ENCODE data around the gene MAP3K20. TPM values are rescaled to one million over a fixed set of nuclear protein-coding genes. Genes with fewer than 3 reads are reported as not detected.

Gene MAP3K20
- total and polyA plus RNA-seq, 2 donors (not counting 3 experiments of a cell fraction or from before 2014, with no cell fraction given), result 7.8 to 31.5 TPM

- no peaks in the 10 kb centered on the region for H3K9me1 ChIP-seq (replicated peaks; ENCODE audit: control insufficient read depth, extremely low read depth, insufficient read depth, low read length)
- H3K27me3 ChIP-seq (ENCODE audit: control insufficient read depth in 2 of 2, insufficient read depth in 2 of 2, low read length in 2 of 2), result peaks cover 0 to 2% of the 10 kb centered on the region in 2 experiments
- dilution Hi-C loops (cut with MboI; ENCODE audit: extremely low pct_ligation_motif_present, low sequenced_read_pairs), result no loop called here
- peaks cover 18% of the 10 kb centered on the region for H3K4me1 ChIP-seq (ENCODE audit: control insufficient read depth, extremely low read depth, insufficient read depth, low read length)
- H3K9me3 ChIP-seq (replicated peaks; ENCODE audit: control insufficient read depth, insufficient read depth, low read length), result no peaks in the 10 kb centered on the region
- DNase-seq (ENCODE audit: low read depth, low spot score) (no peak), FAIRE-seq (no peak)
- no peak for TF ChIP-seq EZH2 (IDR thresholded peaks at IDR 0.05; ENCODE audit: borderline replicate concordance, low read depth, low read length, severe bottlenecking)
- no peak for TF ChIP-seq FOS (IDR thresholded peaks at IDR 0.05; ENCODE audit: borderline replicate concordance, insufficient read depth, low read length)
- TF ChIP-seq, protein P1, sequence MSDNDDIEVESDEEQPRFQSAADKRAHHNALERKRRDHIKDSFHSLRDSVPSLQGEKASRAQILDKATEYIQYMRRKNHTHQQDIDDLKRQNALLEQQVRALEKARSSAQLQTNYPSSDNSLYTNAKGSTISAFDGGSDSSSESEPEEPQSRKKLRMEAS (IDR thresholded peaks at IDR 0.05; ENCODE audit: insufficient read depth, insufficient read length), result no peak
- TF ChIP-seq MYC (IDR thresholded peaks at IDR 0.05; ENCODE audit: low read depth, low read length), result no peak
- no peak for TF ChIP-seq GATA2 (IDR thresholded peaks at IDR 0.05; ENCODE audit: insufficient read depth, insufficient read length, low read depth, low read length)
- H2AFZ ChIP-seq (ENCODE audit: low read depth, low read length), result no peak overlapping the region
- peaks cover 0 to 3% of the 10 kb centered on the region in 2 experiments for H3K36me3 ChIP-seq (ENCODE audit: control insufficient read depth in 2 of 2, extremely low read depth in 1 of 2, insufficient read depth in 2 of 2, low read length in 2 of 2)
- CTCF ChIA-PET, result no interaction called here
- no peaks in the 10 kb centered on the region for H3K79me2 ChIP-seq (ENCODE audit: control insufficient read depth, insufficient read depth, low read length)
- H4K20me1 ChIP-seq (replicated peaks; ENCODE audit: control insufficient read depth, extremely low read depth, insufficient read depth, low read length), result no peaks in the 10 kb centered on the region
- no peak overlapping the region for H3K4me3 ChIP-seq (replicated peaks in 1 of 3; ENCODE audit: insufficient read depth in 1 of 3, low read depth in 1 of 3, low read length in 3 of 3)
- H3K4me2 ChIP-seq (ENCODE audit: insufficient read depth, low read length), result no peak overlapping the region
- intact Hi-C loops (cut with micrococcal nuclease), result no loop called here
- H3K27ac ChIP-seq (ENCODE audit: insufficient read depth, low read depth, low read length), result no peak overlapping the region
- no TSS peak for BruUV-seq (replicated peaks)
- no peak overlapping the region for H3K9ac ChIP-seq (replicated peaks; ENCODE audit: extremely low read depth, insufficient read depth, low read length)
- POLR2A ChIA-PET, result no interaction called here
These were observed 22.5 kb upstream of the MAP3K20 start for GRCh38 chr2:173053043-173053699.

DNA sequence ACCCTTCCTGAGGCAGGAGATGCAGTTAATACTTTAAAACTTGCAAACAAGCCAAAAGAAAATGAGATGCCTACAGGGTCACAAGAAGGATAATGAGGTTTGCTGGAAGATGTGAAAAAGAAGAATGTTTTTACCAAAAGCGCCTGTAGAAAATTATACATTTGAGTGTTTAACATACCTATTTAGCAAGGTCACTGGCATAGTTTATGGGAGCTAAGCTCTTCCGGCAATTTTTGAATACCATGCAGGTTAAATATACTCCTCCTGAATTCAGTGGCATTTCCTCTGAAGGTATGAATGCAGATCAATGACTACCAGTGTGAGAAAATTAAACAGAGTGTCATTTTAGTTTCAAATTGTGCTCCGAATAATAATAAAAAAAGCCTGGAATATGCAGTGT, 21.2 kb upstream of the MAP3K20 start:
- Histone ChIP-seq H3K9me3 (replicated peaks; ENCODE audit: control insufficient read depth, insufficient read depth, low read length) (no peaks in the 10 kb centered on the region), H3K9ac (replicated peaks; ENCODE audit: extremely low read depth, insufficient read depth, low read length) (no peak overlapping the region), H3K4me2 (ENCODE audit: insufficient read depth, low read length) (no peak overlapping the region), H3K79me2 (ENCODE audit: control insufficient read depth, insufficient read depth, low read length) (no peaks in the 10 kb centered on the region), H2AFZ (ENCODE audit: low read depth, low read length) (no peak overlapping the region), H4K20me1 (replicated peaks; ENCODE audit: control insufficient read depth, extremely low read depth, insufficient read depth, low read length) (no peaks in the 10 kb centered on the region), H3K4me3 (replicated peaks in 1 of 3; ENCODE audit: insufficient read depth in 1 of 3, low read depth in 1 of 3, low read length in 3 of 3) (no peak overlapping the region), H3K36me3 (ENCODE audit: control insufficient read depth in 2 of 2, extremely low read depth in 1 of 2, insufficient read depth in 2 of 2, low read length in 2 of 2) (peaks cover 0 to 3% of the 10 kb centered on the region in 2 experiments), H3K9me1 (replicated peaks; ENCODE audit: control insufficient read depth, extremely low read depth, insufficient read depth, low read length) (no peaks in the 10 kb centered on the region), H3K4me1 (ENCODE audit: control insufficient read depth, extremely low read depth, insufficient read depth, low read length) (peaks cover 10% of the 10 kb centered on the region), H3K27ac (ENCODE audit: insufficient read depth, low read depth, low read length) (no peak overlapping the region), H3K27me3 (ENCODE audit: control insufficient read depth in 2 of 2, insufficient read depth in 2 of 2, low read length in 2 of 2) (peaks cover 0 to 2% of the 10 kb centered on the region in 2 experiments)
- no peak for FAIRE-seq
- no peak for DNase-seq (ENCODE audit: low read depth, low spot score)
- CTCF ChIA-PET, result interaction anchor here (1.4 to 1.7 kb wide), 2 partner anchors 36 to 156 kb away, joined by 3 to 9 read pairs; no protein-coding TSS in a partner anchor
- no peak for TF ChIP-seq GATA2 (IDR thresholded peaks at IDR 0.05; ENCODE audit: insufficient read depth, insufficient read length, low read depth, low read length)
- no peak for TF ChIP-seq MYC (IDR thresholded peaks at IDR 0.05; ENCODE audit: low read depth, low read length)
- TF ChIP-seq FOS (IDR thresholded peaks at IDR 0.05; ENCODE audit: borderline replicate concordance, insufficient read depth, low read length), result no peak
- TF ChIP-seq JUN (IDR thresholded peaks at IDR 0.05; ENCODE audit: borderline replicate concordance, insufficient read depth, insufficient read length, low read depth), result no peak
- TF ChIP-seq, protein P2, sequence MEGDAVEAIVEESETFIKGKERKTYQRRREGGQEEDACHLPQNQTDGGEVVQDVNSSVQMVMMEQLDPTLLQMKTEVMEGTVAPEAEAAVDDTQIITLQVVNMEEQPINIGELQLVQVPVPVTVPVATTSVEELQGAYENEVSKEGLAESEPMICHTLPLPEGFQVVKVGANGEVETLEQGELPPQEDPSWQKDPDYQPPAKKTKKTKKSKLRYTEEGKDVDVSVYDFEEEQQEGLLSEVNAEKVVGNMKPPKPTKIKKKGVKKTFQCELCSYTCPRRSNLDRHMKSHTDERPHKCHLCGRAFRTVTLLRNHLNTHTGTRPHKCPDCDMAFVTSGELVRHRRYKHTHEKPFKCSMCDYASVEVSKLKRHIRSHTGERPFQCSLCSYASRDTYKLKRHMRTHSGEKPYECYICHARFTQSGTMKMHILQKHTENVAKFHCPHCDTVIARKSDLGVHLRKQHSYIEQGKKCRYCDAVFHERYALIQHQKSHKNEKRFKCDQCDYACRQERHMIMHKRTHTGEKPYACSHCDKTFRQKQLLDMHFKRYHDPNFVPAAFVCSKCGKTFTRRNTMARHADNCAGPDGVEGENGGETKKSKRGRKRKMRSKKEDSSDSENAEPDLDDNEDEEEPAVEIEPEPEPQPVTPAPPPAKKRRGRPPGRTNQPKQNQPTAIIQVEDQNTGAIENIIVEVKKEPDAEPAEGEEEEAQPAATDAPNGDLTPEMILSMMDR (IDR thresholded peaks at IDR 0.05; ENCODE audit: extremely low read depth in 1 of 2, insufficient read depth in 1 of 2, low read depth in 1 of 2, low read length in 2 of 2), result no peak
- TF ChIP-seq EZH2 (IDR thresholded peaks at IDR 0.05; ENCODE audit: borderline replicate concordance, low read depth, low read length, severe bottlenecking), result no peak
- no peak for TF ChIP-seq POLR2AphosphoS5 (IDR thresholded peaks at IDR 0.05; ENCODE audit: insufficient read depth, low read depth, low read length)
- no peak for TF ChIP-seq POLR2A (IDR thresholded peaks at IDR 0.05; ENCODE audit: low read depth, low read length)
- TF ChIP-seq, protein P1 (IDR thresholded peaks at IDR 0.05; ENCODE audit: insufficient read depth, insufficient read length), result no peak
- intact Hi-C loops (cut with micrococcal nuclease), result no loop called here
- BruUV-seq (replicated peaks), result no TSS peak
- dilution Hi-C loops (cut with MboI; ENCODE audit: extremely low pct_ligation_motif_present, low sequenced_read_pairs), result no loop called here
- POLR2A ChIA-PET, result no interaction called here
